T-helper 2 cell treated with Interferon-gamma antibody and Interleukin-4, amounts not matched to agents 5 μg/mL and 100 μg/mL, for 36 hours (primary cell): Measurements from ENCODE around the gene FAM50B.

ENCODE experiments used
- DNase-seq: peaks from one replicate; pipeline ENCODE4 v3.0.0; 2021; ENCODE audit warnings: low spot score
- H3K27ac Mint-ChIP-seq: one replicate; pipeline ENCODE4 v1.8.0; 2021; ENCODE audit warnings: mild to moderate bottlenecking, mixed read lengths
- H3K27me3 Mint-ChIP-seq: one replicate; pipeline ENCODE4 v1.8.0; 2021; ENCODE audit warnings: low read depth, mixed read lengths
- H3K36me3 Mint-ChIP-seq: one replicate; pipeline ENCODE4 v1.8.0; 2021; ENCODE audit warnings: low read depth, mixed read lengths
- H3K4me1 Mint-ChIP-seq: one replicate; pipeline ENCODE4 v1.8.0; 2021; ENCODE audit warnings: low read depth, mixed read lengths
- H3K4me3 Mint-ChIP-seq: one replicate; pipeline ENCODE4 v1.8.0; 2022; ENCODE audit warnings: mild to moderate bottlenecking, moderate library complexity, mixed read lengths
- H3K9me3 Mint-ChIP-seq: one replicate; pipeline ENCODE4 v1.8.0; 2021; ENCODE audit warnings: mixed read lengths

The FAM50B gene

GRCh38 chr6:3878048-3878666 lies 29.0 kb downstream of the FAM50B start:
- Mint-ChIP-seq H3K36me3 (no peaks in the 10 kb centered on the region), H3K9me3 (no peaks in the 10 kb centered on the region), H3K27ac (no peak overlapping the region), H3K4me1 (no peaks in the 10 kb centered on the region), H3K4me3 (no peak overlapping the region), H3K27me3 (peaks cover 9% of the 10 kb centered on the region)
- no peak for DNase-seq

- H3K27me3 Mint-ChIP-seq, result peaks cover 8% of the 10 kb centered on the region
- no peak overlapping the region for H3K4me3 Mint-ChIP-seq
- H3K27ac Mint-ChIP-seq, result no peak overlapping the region
- no peaks in the 10 kb centered on the region for H3K9me3 Mint-ChIP-seq
- no peak for DNase-seq
- no peaks in the 10 kb centered on the region for H3K4me1 Mint-ChIP-seq
- H3K36me3 Mint-ChIP-seq, result no peaks in the 10 kb centered on the region
These were observed 30.2 kb downstream of the FAM50B start for GRCh38 chr6:3879194-3879952.

GRCh38 chr6:3881711-3882421 lies 32.7 kb downstream of the FAM50B start:
- H3K4me3 Mint-ChIP-seq, result no peak overlapping the region
- no peak overlapping the region for H3K27ac Mint-ChIP-seq
- DNase-seq, result no peak
- H3K27me3 Mint-ChIP-seq, result peaks cover 3% of the 10 kb centered on the region
- no peaks in the 10 kb centered on the region for H3K4me1 Mint-ChIP-seq
- H3K36me3 Mint-ChIP-seq, result no peaks in the 10 kb centered on the region
- no peaks in the 10 kb centered on the region for H3K9me3 Mint-ChIP-seq

GRCh38 chr6:3882431-3882830 lies 33.3 kb downstream of the FAM50B start:
- no peaks in the 10 kb centered on the region for H3K4me1 Mint-ChIP-seq
- no peak overlapping the region for H3K4me3 Mint-ChIP-seq
- peaks cover 3% of the 10 kb centered on the region for H3K27me3 Mint-ChIP-seq
- H3K27ac Mint-ChIP-seq, result no peak overlapping the region
- H3K36me3 Mint-ChIP-seq, result no peaks in the 10 kb centered on the region
- no peak for DNase-seq
- no peaks in the 10 kb centered on the region for H3K9me3 Mint-ChIP-seq

- Mint-ChIP-seq H3K36me3 (no peaks in the 10 kb centered on the region), H3K4me3 (no peak overlapping the region), H3K27ac (no peak overlapping the region), H3K9me3 (no peaks in the 10 kb centered on the region), H3K4me1 (no peaks in the 10 kb centered on the region), H3K27me3 (peaks cover 3% of the 10 kb centered on the region)
- DNase-seq, result no peak
These were observed 33.7 kb downstream of the FAM50B start for GRCh38 chr6:3882866-3883265.

GRCh38 chr6:3884007-3884745 lies 35.0 kb downstream of the FAM50B start:
- Mint-ChIP-seq H3K4me3 (no peak overlapping the region), H3K36me3 (no peaks in the 10 kb centered on the region), H3K9me3 (no peaks in the 10 kb centered on the region), H3K27me3 (peaks cover 3% of the 10 kb centered on the region), H3K4me1 (no peaks in the 10 kb centered on the region), H3K27ac (no peak overlapping the region)
- no peak for DNase-seq

- peaks cover 3% of the 10 kb centered on the region for H3K27me3 Mint-ChIP-seq
- no peak overlapping the region for H3K27ac Mint-ChIP-seq
- H3K36me3 Mint-ChIP-seq, result no peaks in the 10 kb centered on the region
- H3K4me3 Mint-ChIP-seq, result no peak overlapping the region
- no peaks in the 10 kb centered on the region for H3K9me3 Mint-ChIP-seq
- no peaks in the 10 kb centered on the region for H3K4me1 Mint-ChIP-seq
- DNase-seq, result no peak
These were observed 36.3 kb downstream of the FAM50B start for GRCh38 chr6:3885262-3886036.

GRCh38 chr6:3887150-3887700 lies 38.1 kb downstream of the FAM50B start:
- DNase-seq, result no peak
- H3K4me3 Mint-ChIP-seq, result no peak overlapping the region
- no peak overlapping the region for H3K27ac Mint-ChIP-seq
- H3K9me3 Mint-ChIP-seq, result no peaks in the 10 kb centered on the region
- H3K4me1 Mint-ChIP-seq, result no peaks in the 10 kb centered on the region
- peaks cover 3% of the 10 kb centered on the region for H3K27me3 Mint-ChIP-seq
- no peaks in the 10 kb centered on the region for H3K36me3 Mint-ChIP-seq

GRCh38 chr6:3888153-3888957 lies 39.2 kb downstream of the FAM50B start:
- Mint-ChIP-seq H3K4me3 (no peak overlapping the region), H3K27me3 (peaks cover 3% of the 10 kb centered on the region), H3K4me1 (no peaks in the 10 kb centered on the region), H3K27ac (no peak overlapping the region), H3K36me3 (no peaks in the 10 kb centered on the region), H3K9me3 (no peaks in the 10 kb centered on the region)
- no peak for DNase-seq

GRCh38 chr6:3890047-3890446 lies 40.9 kb downstream of the FAM50B start:
- H3K4me1 Mint-ChIP-seq, result no peaks in the 10 kb centered on the region
- no peaks in the 10 kb centered on the region for H3K36me3 Mint-ChIP-seq
- no peak overlapping the region for H3K27ac Mint-ChIP-seq
- H3K9me3 Mint-ChIP-seq, result no peaks in the 10 kb centered on the region
- no peak for DNase-seq
- no peaks in the 10 kb centered on the region for H3K27me3 Mint-ChIP-seq
- no peak overlapping the region for H3K4me3 Mint-ChIP-seq

GRCh38 chr6:3891883-3892282 lies 42.7 kb downstream of the FAM50B start:
- Mint-ChIP-seq H3K4me3 (no peak overlapping the region), H3K27me3 (no peaks in the 10 kb centered on the region), H3K9me3 (no peaks in the 10 kb centered on the region), H3K27ac (no peak overlapping the region), H3K36me3 (no peaks in the 10 kb centered on the region), H3K4me1 (no peaks in the 10 kb centered on the region)
- DNase-seq, result no peak

GRCh38 chr6:3892603-3893002 lies 43.4 kb downstream of the FAM50B start:
- H3K4me1 Mint-ChIP-seq, result no peaks in the 10 kb centered on the region
- DNase-seq, result no peak
- H3K36me3 Mint-ChIP-seq, result no peaks in the 10 kb centered on the region
- no peak overlapping the region for H3K4me3 Mint-ChIP-seq
- H3K9me3 Mint-ChIP-seq, result no peaks in the 10 kb centered on the region
- H3K27me3 Mint-ChIP-seq, result no peaks in the 10 kb centered on the region
- no peak overlapping the region for H3K27ac Mint-ChIP-seq
